GM06990 (cell line): ENCODE data around the gene GRAMD1C.

Experiments used
- DNase-seq: peaks from one replicate; pipeline ENCODE4 v3.0.0-alpha.2; 2011; ENCODE audit not compliant: insufficient read length; ENCODE audit errors: extremely low read depth
- H3K27me3 ChIP-seq: replicated peaks from 2 replicates; pipeline ENCODE4 v1.6.0; 2011; ENCODE audit warnings: low read length; ENCODE audit not compliant: control insufficient read depth, insufficient read depth
- H3K36me3 ChIP-seq: 2 replicates; pipeline ENCODE4 v1.5.1; 2011; ENCODE audit warnings: low read length; ENCODE audit not compliant: control insufficient read depth, insufficient read depth
- H3K4me3 ChIP-seq: replicated peaks from 2 replicates; pipeline ENCODE4 v1.5.1; 2011; ENCODE audit warnings: low read depth, mild to moderate bottlenecking, control low read depth, low read length
- CTCF ChIP-seq: IDR thresholded peaks from 2 replicates; pipeline ENCODE4 v1.5.1; 2011; ENCODE audit warnings: low read length, control low read depth, mild to moderate bottlenecking, inconsistent platforms; ENCODE audit not compliant: insufficient read depth, poor library complexity, severe bottlenecking

GRAMD1C gene

GRCh38 chr3:113890256-113890900, 51.8 kb downstream of the GRAMD1C start:
- DNase-seq, result peak; percentile 1
- Histone ChIP-seq H3K4me3 (no peak overlapping the region), H3K36me3 (no peaks in the 10 kb centered on the region), H3K27me3 (no peaks in the 10 kb centered on the region)
- no peak for TF ChIP-seq CTCF

DNA sequence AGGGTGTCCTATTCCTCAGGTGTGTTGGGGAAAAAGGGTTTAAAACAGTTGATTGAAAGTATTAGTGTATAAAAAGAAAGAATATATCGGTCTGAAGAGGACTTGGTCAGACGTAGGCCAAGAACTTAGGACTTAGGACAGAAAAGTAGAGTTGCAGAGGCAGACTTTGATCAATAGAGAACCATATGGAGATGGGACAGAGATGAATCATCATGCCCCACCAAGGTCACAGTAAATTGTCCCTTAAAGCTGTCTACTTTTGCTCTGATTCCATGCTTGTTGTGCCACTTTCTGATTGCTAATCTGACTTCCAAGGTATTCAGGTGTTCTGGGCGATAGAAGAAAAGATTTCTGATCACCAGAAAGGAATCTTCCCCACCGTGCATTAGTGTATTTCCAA, 56.3 kb downstream of the GRAMD1C start:
- H3K4me3 ChIP-seq, result no peak overlapping the region
- DNase-seq, result no peak
- H3K36me3 ChIP-seq, result no peaks in the 10 kb centered on the region
- no peaks in the 10 kb centered on the region for H3K27me3 ChIP-seq
- no peak for TF ChIP-seq CTCF

DNA sequence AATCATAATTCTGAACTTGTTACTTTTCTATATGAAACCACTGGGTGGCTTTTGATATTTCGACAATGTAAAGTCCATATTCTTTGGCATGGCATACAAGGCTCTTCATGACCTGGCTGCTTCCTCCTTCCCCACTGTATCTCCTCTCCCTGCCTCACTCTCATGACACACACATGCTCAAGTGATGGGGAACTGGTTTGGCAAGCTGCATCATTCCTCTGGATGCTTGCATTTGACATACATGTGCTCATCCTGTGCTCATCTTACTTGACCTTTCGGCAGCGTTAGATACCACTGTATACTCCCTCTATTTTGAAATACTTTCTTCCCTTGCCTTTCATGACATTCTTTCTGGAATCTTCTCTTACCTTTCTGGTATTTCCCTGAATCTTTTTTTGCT, 57.4 kb downstream of the GRAMD1C start:
- no peaks in the 10 kb centered on the region for H3K36me3 ChIP-seq
- TF ChIP-seq CTCF, result no peak
- no peak overlapping the region for H3K4me3 ChIP-seq
- no peak for DNase-seq
- no peaks in the 10 kb centered on the region for H3K27me3 ChIP-seq

- no peak for TF ChIP-seq CTCF
- Histone ChIP-seq H3K36me3 (no peaks in the 10 kb centered on the region), H3K4me3 (no peak overlapping the region), H3K27me3 (no peaks in the 10 kb centered on the region)
- DNase-seq, result no peak
These were observed 58.3 kb downstream of the GRAMD1C start for GRCh38 chr3:113896930-113897329.

- H3K4me3 ChIP-seq, result no peak overlapping the region
- no peak for TF ChIP-seq CTCF
- no peaks in the 10 kb centered on the region for H3K27me3 ChIP-seq
- no peak for DNase-seq
- no peaks in the 10 kb centered on the region for H3K36me3 ChIP-seq
These were observed 58.8 kb downstream of the GRAMD1C start for GRCh38 chr3:113897373-113897777.

DNA sequence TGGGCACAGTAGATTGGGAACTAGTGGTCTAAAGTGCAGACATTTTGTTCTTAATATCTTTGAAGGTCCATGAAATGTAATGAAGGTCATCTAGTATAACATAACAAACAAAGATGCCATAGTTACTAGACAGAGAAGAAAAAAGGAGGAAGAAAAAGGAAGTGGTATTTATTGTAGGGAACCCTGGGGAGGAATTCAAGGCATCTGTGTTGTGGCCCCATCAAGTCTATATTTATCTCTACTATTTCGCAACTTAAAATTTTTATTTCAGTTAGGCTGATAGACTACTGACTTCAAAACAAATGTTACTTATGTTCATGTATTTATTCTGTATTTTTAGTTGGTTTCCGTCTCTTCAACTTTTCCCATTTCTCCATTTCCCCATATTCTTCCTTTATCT, 60.3 kb downstream of the GRAMD1C start:
- TF ChIP-seq CTCF, result no peak
- Histone ChIP-seq H3K4me3 (no peak overlapping the region), H3K36me3 (no peaks in the 10 kb centered on the region), H3K27me3 (no peaks in the 10 kb centered on the region)
- no peak for DNase-seq
